ENCODE results near the gene FAM170A.

FAM170A gene

DNA sequence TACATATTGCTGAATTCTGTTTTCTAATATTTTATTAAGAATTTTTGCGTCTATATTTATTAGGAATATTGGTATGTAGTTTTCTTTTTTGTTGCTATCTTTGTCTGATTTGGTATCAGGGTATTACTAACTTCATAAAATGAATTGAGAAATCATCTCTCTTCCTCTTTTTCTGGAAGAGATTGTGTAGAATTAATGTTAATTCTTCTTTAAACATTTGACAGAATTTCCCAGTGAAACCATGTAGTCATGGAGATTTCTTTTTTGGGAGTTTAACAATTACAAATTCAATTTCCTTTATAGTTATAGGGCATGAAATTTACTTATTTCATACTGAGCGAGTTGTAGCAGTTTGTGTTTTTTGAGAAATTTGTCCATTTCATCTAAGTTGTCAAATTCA lies 3.3 kb upstream of the FAM170A start:
- TF ChIP-seq, protein P1, sequence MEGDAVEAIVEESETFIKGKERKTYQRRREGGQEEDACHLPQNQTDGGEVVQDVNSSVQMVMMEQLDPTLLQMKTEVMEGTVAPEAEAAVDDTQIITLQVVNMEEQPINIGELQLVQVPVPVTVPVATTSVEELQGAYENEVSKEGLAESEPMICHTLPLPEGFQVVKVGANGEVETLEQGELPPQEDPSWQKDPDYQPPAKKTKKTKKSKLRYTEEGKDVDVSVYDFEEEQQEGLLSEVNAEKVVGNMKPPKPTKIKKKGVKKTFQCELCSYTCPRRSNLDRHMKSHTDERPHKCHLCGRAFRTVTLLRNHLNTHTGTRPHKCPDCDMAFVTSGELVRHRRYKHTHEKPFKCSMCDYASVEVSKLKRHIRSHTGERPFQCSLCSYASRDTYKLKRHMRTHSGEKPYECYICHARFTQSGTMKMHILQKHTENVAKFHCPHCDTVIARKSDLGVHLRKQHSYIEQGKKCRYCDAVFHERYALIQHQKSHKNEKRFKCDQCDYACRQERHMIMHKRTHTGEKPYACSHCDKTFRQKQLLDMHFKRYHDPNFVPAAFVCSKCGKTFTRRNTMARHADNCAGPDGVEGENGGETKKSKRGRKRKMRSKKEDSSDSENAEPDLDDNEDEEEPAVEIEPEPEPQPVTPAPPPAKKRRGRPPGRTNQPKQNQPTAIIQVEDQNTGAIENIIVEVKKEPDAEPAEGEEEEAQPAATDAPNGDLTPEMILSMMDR (conservative IDR thresholded peaks at IDR 0.05; ENCODE audit: low read depth, low read length), result no peak
- DNase-seq (ENCODE audit: low read depth), result no peak
- no peak overlapping the region for H3K4me3 ChIP-seq (ENCODE audit: low read length)

GRCh38 chr5:119630752-119631440 lies 1.5 kb downstream of the FAM170A start:
- TF ChIP-seq, protein P1 (conservative IDR thresholded peaks at IDR 0.05; ENCODE audit: low read depth, low read length), result no peak
- no peak overlapping the region for H3K4me3 ChIP-seq (ENCODE audit: low read length)

GRCh38 chr5:119631660-119632059 lies 2.3 kb downstream of the FAM170A start:
- H3K4me3 ChIP-seq (ENCODE audit: low read length), result no peak overlapping the region
- TF ChIP-seq, protein P1 (conservative IDR thresholded peaks at IDR 0.05; ENCODE audit: low read depth, low read length), result no peak
- no peak for DNase-seq (ENCODE audit: low read depth)

More at GRCh38 chr5:119630752-119631440, 1.5 kb downstream of the FAM170A start:
- no peak for DNase-seq (ENCODE audit: low read depth)

GRCh38 chr5:119651486-119651885 lies 22.1 kb downstream of the FAM170A start:
- DNase-seq (ENCODE audit: low read depth), result no peak
- no peak overlapping the region for H3K4me3 ChIP-seq (ENCODE audit: low read length)
- TF ChIP-seq, protein P1 (conservative IDR thresholded peaks at IDR 0.05; ENCODE audit: low read depth, low read length), result no peak

DNA sequence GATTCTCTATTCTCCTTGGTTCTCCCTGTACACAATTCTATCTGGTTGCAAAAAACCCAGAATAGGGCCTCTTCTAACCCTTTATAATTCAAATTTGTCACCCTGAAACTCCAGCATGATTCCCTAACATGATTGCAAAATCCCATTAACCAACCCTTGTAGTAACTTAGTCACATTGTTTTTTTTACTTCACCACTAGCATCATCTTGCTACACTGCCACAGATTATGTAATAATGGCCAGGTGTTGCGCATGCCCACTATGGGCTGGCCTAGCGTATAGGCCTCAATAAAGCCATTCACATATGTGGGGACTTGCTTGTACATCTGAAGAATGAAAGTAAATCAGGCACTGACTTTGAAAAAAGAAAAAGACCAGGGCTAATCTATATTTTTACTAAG lies 25.7 kb downstream of the FAM170A start:
- no peak for DNase-seq (ENCODE audit: low read depth)
- H3K4me3 ChIP-seq (ENCODE audit: low read length), result no peak overlapping the region
- TF ChIP-seq, protein P1 (conservative IDR thresholded peaks at IDR 0.05; ENCODE audit: low read depth, low read length), result no peak

DNA sequence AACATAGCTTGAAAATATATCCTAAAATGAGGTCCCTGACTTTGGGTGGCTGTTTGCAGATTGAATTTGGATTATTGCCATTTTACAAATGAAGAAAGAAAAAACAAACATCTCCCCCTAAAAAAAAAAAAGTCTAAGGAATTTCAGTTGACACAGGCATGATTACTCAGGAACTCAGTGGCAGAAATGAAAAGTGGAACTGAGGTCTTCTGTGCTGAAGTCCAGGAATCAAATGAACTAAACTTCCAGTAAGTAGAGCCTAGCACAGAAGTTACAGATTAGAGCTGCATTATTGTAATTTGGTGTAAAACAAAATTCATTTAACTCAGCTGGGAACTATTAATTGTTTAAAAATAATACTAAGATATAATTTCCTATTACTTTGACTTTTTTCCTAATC lies 26.7 kb downstream of the FAM170A start:
- TF ChIP-seq, protein P1 (conservative IDR thresholded peaks at IDR 0.05; ENCODE audit: low read depth, low read length), result no peak
- no peak for DNase-seq (ENCODE audit: low read depth)
- no peak overlapping the region for H3K4me3 ChIP-seq (ENCODE audit: low read length)

- TF ChIP-seq, protein P1 (conservative IDR thresholded peaks at IDR 0.05; ENCODE audit: low read depth, low read length), result no peak
- no peak for DNase-seq (ENCODE audit: low read depth)
- no peak overlapping the region for H3K4me3 ChIP-seq (ENCODE audit: low read length)
Observed at GRCh38 chr5:119666542-119666941, 37.2 kb downstream of the FAM170A start.

Data from retinal pigment epithelial cell (primary cell).